H9 (cell line): ENCODE results near the gene DMRTA2. TPM values are rescaled to one million over a fixed set of nuclear protein-coding genes. Genes with fewer than 3 reads are reported as not detected.

Experiments
- DNase-seq: peaks from one replicate; pipeline ENCODE4 v3.0.0-alpha.2; 2017
- H2AFZ ChIP-seq: one replicate; pipeline ENCODE4 v1.6.1; 2013; ENCODE audit warnings: mild to moderate bottlenecking, low read length, control low read depth, moderate library complexity
- H2AK5ac ChIP-seq: 2 replicates; pipeline ENCODE4 v1.6.1; 2013; ENCODE audit warnings: low read length, control low read depth, mixed read lengths; ENCODE audit not compliant: insufficient read length
- H2BK120ac ChIP-seq: one replicate; pipeline ENCODE4 v1.6.1; 2013; ENCODE audit warnings: low read depth, mild to moderate bottlenecking, low read length, control low read depth, inconsistent platforms; ENCODE audit not compliant: poor library complexity, severe bottlenecking
- H2BK12ac ChIP-seq: 2 replicates; pipeline ENCODE4 v1.6.1; 2013; ENCODE audit warnings: low read length, control low read depth, mixed read lengths, low read depth; ENCODE audit not compliant: insufficient read length
- H2BK15ac ChIP-seq: 2 replicates; pipeline ENCODE4 v1.6.1; 2013; ENCODE audit warnings: low read depth, low read length, control low read depth
- H2BK20ac ChIP-seq: one replicate; pipeline ENCODE4 v1.6.1; 2013; ENCODE audit warnings: low read depth, mild to moderate bottlenecking, low read length, control low read depth, inconsistent platforms; ENCODE audit not compliant: poor library complexity, severe bottlenecking
- H2BK5ac ChIP-seq: 2 replicates; pipeline ENCODE4 v1.6.1; 2013; ENCODE audit warnings: low read length, control low read depth, mixed read lengths; ENCODE audit not compliant: insufficient read length
- H3K14ac ChIP-seq: 2 replicates; pipeline ENCODE4 v1.6.1; 2013; ENCODE audit warnings: low read length, control low read depth; ENCODE audit not compliant: insufficient read depth
- H3K18ac ChIP-seq: 2 replicates; pipeline ENCODE4 v1.6.1; 2013; ENCODE audit warnings: low read depth, mild to moderate bottlenecking, mixed read lengths, low read length, control low read depth; ENCODE audit not compliant: insufficient read length
- H3K23ac ChIP-seq: 2 replicates; pipeline ENCODE4 v1.6.1; 2013; ENCODE audit warnings: low read length, control low read depth, mixed read lengths, low read depth; ENCODE audit not compliant: insufficient read length
- H3K23me2 ChIP-seq: 2 replicates; pipeline ENCODE4 v1.6.1; 2013; ENCODE audit warnings: low read depth, mild to moderate bottlenecking, mixed read lengths, low read length, control low read depth; ENCODE audit not compliant: insufficient read length, poor library complexity, severe bottlenecking
- H3K27ac ChIP-seq: 2 replicates; pipeline ENCODE4 v1.5.1; 2013; ENCODE audit warnings: low read length, control low read depth, mixed read lengths, low read depth; ENCODE audit not compliant: insufficient read length
- H3K27me3 ChIP-seq: 2 replicates; pipeline ENCODE4 v1.6.1; 2013; ENCODE audit warnings: low read length, control low read depth, inconsistent platforms; ENCODE audit not compliant: insufficient read depth
- H3K4ac ChIP-seq: 2 replicates; pipeline ENCODE4 v1.6.1; 2013; ENCODE audit warnings: low read depth, mild to moderate bottlenecking, control low read depth, inconsistent platforms, low read length, moderate library complexity
- H3K4me1 ChIP-seq: 2 replicates; pipeline ENCODE4 v1.6.1; 2013; ENCODE audit warnings: low read length, control low read depth, inconsistent platforms; ENCODE audit not compliant: insufficient read depth
- H3K4me2 ChIP-seq: 2 replicates; pipeline ENCODE4 v1.6.1; 2013; ENCODE audit warnings: low read length, control low read depth, mixed read lengths; ENCODE audit not compliant: insufficient read length, insufficient read depth
- H3K56ac ChIP-seq: 2 replicates; pipeline ENCODE4 v1.6.1; 2013; ENCODE audit warnings: low read depth, mild to moderate bottlenecking, mixed read lengths, low read length, control low read depth; ENCODE audit not compliant: insufficient read length
- H3K79me1 ChIP-seq: 2 replicates; pipeline ENCODE4 v1.6.1; 2013; ENCODE audit warnings: low read depth, mild to moderate bottlenecking, moderate library complexity, low read length, control low read depth, inconsistent platforms; ENCODE audit not compliant: insufficient read depth, poor library complexity, severe bottlenecking
- H3K79me2 ChIP-seq: 2 replicates; pipeline ENCODE4 v1.6.1; 2013; ENCODE audit warnings: low read length, control low read depth, inconsistent platforms; ENCODE audit not compliant: insufficient read depth
- H3K9ac ChIP-seq: 2 replicates; pipeline ENCODE4 v1.6.1; 2013; ENCODE audit warnings: low read length, control low read depth, mixed read lengths; ENCODE audit not compliant: insufficient read length; ENCODE audit errors: extremely low read depth
- H3K9me3 ChIP-seq: one replicate; pipeline ENCODE4 v1.6.1; 2013; ENCODE audit warnings: low read depth, low read length, inconsistent platforms; ENCODE audit not compliant: control insufficient read depth
- H3T11ph ChIP-seq: one replicate; pipeline ENCODE4 v1.6.1; 2013; ENCODE audit warnings: mild to moderate bottlenecking, low read length, control low read depth, inconsistent platforms
- H4K20me1 ChIP-seq: one replicate; pipeline ENCODE4 v1.6.1; 2013; ENCODE audit not compliant: control insufficient read depth, insufficient read length, insufficient read depth
- H4K5ac ChIP-seq: 2 replicates; pipeline ENCODE4 v1.6.1; 2013; ENCODE audit warnings: low read depth, mild to moderate bottlenecking, mixed read lengths, low read length, control low read depth; ENCODE audit not compliant: insufficient read length
- H4K8ac ChIP-seq: replicated peaks from 2 replicates; pipeline ENCODE4 v1.6.1; 2013; ENCODE audit warnings: low read length, control low read depth, mixed read lengths, low read depth; ENCODE audit not compliant: insufficient read length
- H4K91ac ChIP-seq: 2 replicates; pipeline ENCODE4 v1.6.1; 2013; ENCODE audit warnings: low read depth, mild to moderate bottlenecking, moderate library complexity, mixed read lengths, low read length, control low read depth; ENCODE audit not compliant: insufficient read length
- H3K27ac Mint-ChIP-seq, 3 experiments: 2 replicates in 2 of 3; 3 replicates in 1 of 3; pipeline ENCODE4 v1.8.0; 2020 to 2021; ENCODE audit warnings: mixed read lengths in 3 of 3, mild to moderate bottlenecking in 1 of 3, moderate library complexity in 1 of 3
- H3K27me3 Mint-ChIP-seq: 2 replicates; pipeline ENCODE4 v1.8.0; 2021; ENCODE audit warnings: low read depth, mild to moderate bottlenecking, moderate library complexity, mixed read lengths
- H3K36me3 Mint-ChIP-seq, 3 experiments: 2 replicates in 2 of 3; 3 replicates in 1 of 3; pipeline ENCODE4 v1.8.0; 2020 to 2021; ENCODE audit warnings: low read depth in 3 of 3, mixed read lengths in 3 of 3; ENCODE audit not compliant: insufficient read depth in 1 of 3
- H3K4me1 Mint-ChIP-seq, 2 experiments: 2 replicates each; pipeline ENCODE4 v1.8.0; 2020; ENCODE audit warnings: mixed read lengths in 2 of 2
- H3K4me3 Mint-ChIP-seq, 2 experiments: 2 replicates in 1 of 2; 3 replicates in 1 of 2; pipeline ENCODE4 v1.8.0; 2020 to 2021; ENCODE audit warnings: mild to moderate bottlenecking in 2 of 2, mixed read lengths in 2 of 2, moderate library complexity in 1 of 2
- H3K9me3 Mint-ChIP-seq, 2 experiments: 2 replicates in 1 of 2; 3 replicates in 1 of 2; pipeline ENCODE4 v1.8.0; 2020; ENCODE audit warnings: mild to moderate bottlenecking in 2 of 2, mixed read lengths in 2 of 2, moderate library complexity in 1 of 2
- total RNA-seq: library from RNA; stranded (reverse); gene quantifications from 2 replicates; pipeline ENCODE4 v1.2.1, GENCODE V29; 2021
- TF ChIP-seq, protein P1 (sequence below): fragments of 200-600 bp; sonication (generic); conservative IDR thresholded peaks from 3 replicates; pipeline ENCODE4 v1.8.0; 2021; ENCODE audit warnings: antibody characterized with exemption, mild to moderate bottlenecking

Gene DMRTA2
- total RNA-seq, 1 experiment from 2014 or later: 0.11 TPM

GRCh38 chr1:50438945-50439344 is 15.7 kb upstream of the DMRTA2 start:
- no peak overlapping the region for H2BK15ac ChIP-seq
- H4K20me1 ChIP-seq: no peaks in the 10 kb centered on the region
- Mint-ChIP-seq H3K4me1 (no peaks in the 10 kb centered on the region), H3K36me3 (peaks cover 0 to 6% (median 0%) of the 10 kb centered on the region in 3 experiments; a peak in 1 of 7 replicates), H3K27ac (no peak overlapping the region), H3K27me3 (peaks cover 13% of the 10 kb centered on the region), H3K9me3 (no peaks in the 10 kb centered on the region), H3K4me3 (no peak overlapping the region)
- no peak overlapping the region for H4K8ac ChIP-seq
- H3K4me2 ChIP-seq: no peak overlapping the region
- TF ChIP-seq, protein P1, sequence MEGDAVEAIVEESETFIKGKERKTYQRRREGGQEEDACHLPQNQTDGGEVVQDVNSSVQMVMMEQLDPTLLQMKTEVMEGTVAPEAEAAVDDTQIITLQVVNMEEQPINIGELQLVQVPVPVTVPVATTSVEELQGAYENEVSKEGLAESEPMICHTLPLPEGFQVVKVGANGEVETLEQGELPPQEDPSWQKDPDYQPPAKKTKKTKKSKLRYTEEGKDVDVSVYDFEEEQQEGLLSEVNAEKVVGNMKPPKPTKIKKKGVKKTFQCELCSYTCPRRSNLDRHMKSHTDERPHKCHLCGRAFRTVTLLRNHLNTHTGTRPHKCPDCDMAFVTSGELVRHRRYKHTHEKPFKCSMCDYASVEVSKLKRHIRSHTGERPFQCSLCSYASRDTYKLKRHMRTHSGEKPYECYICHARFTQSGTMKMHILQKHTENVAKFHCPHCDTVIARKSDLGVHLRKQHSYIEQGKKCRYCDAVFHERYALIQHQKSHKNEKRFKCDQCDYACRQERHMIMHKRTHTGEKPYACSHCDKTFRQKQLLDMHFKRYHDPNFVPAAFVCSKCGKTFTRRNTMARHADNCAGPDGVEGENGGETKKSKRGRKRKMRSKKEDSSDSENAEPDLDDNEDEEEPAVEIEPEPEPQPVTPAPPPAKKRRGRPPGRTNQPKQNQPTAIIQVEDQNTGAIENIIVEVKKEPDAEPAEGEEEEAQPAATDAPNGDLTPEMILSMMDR: peak; percentile 52
- no peak overlapping the region for H3K18ac ChIP-seq
- H3K27me3 ChIP-seq: no peaks in the 10 kb centered on the region
- no peak overlapping the region for H4K5ac ChIP-seq
- H3K79me2 ChIP-seq: no peaks in the 10 kb centered on the region
- H3K9ac ChIP-seq: no peak overlapping the region
- no peak overlapping the region for H3K27ac ChIP-seq
- no peak overlapping the region for H3K4ac ChIP-seq
- no peak overlapping the region for H4K91ac ChIP-seq
- no peak overlapping the region for H2AK5ac ChIP-seq
- no peak overlapping the region for H3K14ac ChIP-seq
- H2BK120ac ChIP-seq: no peak overlapping the region
- DNase-seq: no peak
- no peaks in the 10 kb centered on the region for H3K23me2 ChIP-seq
- no peak overlapping the region for H2BK12ac ChIP-seq
- no peaks in the 10 kb centered on the region for H3K4me1 ChIP-seq
- H3K9me3 ChIP-seq: no peaks in the 10 kb centered on the region
- no peak overlapping the region for H3K56ac ChIP-seq
- no peak overlapping the region for H2BK20ac ChIP-seq
- H3T11ph ChIP-seq: no peak overlapping the region
- H3K23ac ChIP-seq: no peak overlapping the region
- no peak overlapping the region for H2AFZ ChIP-seq
- no peaks in the 10 kb centered on the region for H3K79me1 ChIP-seq
- no peak overlapping the region for H2BK5ac ChIP-seq
